ENCODE data around the gene CHMP4B. TPM values are rescaled to one million over a fixed set of nuclear protein-coding genes. Genes with fewer than 3 reads are reported as not detected.
A peak's percentile ranks its signal among the peaks of the same experiment; 100 is the strongest.

Gene CHMP4B
- total RNA-seq, 2 donors from 2014 or later = 75.7 to 85.8 TPM

DNA sequence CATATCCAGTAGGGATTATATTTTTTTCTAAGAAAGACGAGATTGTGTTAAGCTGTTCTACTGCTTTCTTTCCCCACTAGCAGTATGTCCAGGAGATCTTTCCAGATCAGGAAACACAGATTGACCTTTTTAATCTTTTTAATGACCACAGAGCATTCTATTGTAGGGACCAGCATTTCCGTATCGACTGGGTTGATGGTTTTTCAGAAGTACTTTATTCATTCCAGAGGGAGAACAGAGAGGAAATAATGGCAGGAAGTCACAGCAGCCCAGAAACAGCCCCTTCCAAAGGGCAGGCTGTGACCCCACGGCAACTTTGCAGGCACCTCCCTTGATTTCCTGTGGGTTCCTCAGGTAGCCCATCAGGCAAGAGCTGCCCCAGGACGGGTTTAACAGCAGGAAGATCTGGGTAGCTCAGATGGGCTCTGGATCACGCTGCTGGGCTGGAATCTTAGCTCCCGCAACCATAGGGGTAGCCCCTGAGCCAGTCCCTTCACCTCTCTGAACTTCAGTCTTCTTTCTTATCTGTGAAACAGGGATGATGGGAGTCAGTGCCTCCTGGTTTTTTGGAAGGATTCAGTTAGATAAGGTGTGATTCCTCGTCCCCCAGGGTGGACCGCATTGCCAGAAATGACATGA, 23.8 kb upstream of the CHMP4B start:
- TF ChIP-seq POLR2AphosphoS5 (IDR thresholded peaks at IDR 0.05) (no peak), POLR2A (IDR thresholded peaks at IDR 0.05) (no peak)
- TF ChIP-seq, protein P1, sequence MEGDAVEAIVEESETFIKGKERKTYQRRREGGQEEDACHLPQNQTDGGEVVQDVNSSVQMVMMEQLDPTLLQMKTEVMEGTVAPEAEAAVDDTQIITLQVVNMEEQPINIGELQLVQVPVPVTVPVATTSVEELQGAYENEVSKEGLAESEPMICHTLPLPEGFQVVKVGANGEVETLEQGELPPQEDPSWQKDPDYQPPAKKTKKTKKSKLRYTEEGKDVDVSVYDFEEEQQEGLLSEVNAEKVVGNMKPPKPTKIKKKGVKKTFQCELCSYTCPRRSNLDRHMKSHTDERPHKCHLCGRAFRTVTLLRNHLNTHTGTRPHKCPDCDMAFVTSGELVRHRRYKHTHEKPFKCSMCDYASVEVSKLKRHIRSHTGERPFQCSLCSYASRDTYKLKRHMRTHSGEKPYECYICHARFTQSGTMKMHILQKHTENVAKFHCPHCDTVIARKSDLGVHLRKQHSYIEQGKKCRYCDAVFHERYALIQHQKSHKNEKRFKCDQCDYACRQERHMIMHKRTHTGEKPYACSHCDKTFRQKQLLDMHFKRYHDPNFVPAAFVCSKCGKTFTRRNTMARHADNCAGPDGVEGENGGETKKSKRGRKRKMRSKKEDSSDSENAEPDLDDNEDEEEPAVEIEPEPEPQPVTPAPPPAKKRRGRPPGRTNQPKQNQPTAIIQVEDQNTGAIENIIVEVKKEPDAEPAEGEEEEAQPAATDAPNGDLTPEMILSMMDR (IDR thresholded peaks at IDR 0.05) = no peak
- H3K4me1 ChIP-seq (replicated peaks) = peaks cover 5% of the 10 kb centered on the region
- H3K27ac ChIP-seq = no peak overlapping the region
- H3K9me3 ChIP-seq = no peaks in the 10 kb centered on the region
- DNase-seq (ENCODE audit: low spot score) = no peak
- no peak overlapping the region for H3K4me3 ChIP-seq
- H3K27me3 ChIP-seq (replicated peaks; ENCODE audit: insufficient read depth) = no peaks in the 10 kb centered on the region
- WGBS = 83% methylated on average over 9 of the region's 9 CpGs
- intact Hi-C loops (cut with DNase I) = no loop called here
- H3K36me3 ChIP-seq = no peaks in the 10 kb centered on the region

DNA sequence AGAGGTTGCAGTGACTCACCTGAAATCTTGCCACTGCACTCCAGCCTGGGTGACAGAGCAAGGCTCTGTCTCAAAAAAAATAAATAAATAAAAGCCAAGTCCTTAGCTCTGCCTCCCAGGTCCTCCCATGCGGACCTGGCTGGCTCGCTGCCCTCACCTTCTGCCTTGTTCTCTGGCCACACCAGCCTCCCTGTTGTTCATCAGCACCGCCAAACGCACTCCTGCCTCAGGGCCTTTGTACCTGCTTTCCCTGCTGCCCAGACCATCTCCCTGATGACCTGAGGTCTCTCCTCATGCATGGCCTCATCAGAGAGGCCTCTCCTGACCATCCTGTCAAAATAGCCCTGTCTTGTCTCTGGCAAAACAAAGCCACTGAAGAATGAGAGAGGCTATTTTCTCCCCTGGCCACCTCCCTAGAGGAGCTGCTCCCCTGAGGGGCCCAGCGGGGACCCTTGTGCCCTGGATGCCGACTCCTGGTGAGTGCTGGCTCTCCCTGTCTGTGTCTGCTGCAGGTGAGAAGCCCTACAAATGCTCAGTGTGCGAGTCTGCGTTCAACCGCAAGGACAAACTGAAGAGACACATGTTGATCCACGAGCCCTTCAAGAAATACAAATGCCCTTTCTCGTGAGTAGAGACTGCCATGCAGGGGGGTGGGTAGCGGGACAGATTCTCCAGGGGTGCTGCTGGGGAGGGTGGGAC, 22.6 kb upstream of the CHMP4B start:
- H3K27ac ChIP-seq = peak overlapping the region; percentile 50 to 65
- intact Hi-C loops (cut with DNase I) = no loop called here
- no peaks in the 10 kb centered on the region for H3K27me3 ChIP-seq (replicated peaks; ENCODE audit: insufficient read depth)
- TF ChIP-seq POLR2AphosphoS5 (IDR thresholded peaks at IDR 0.05) = no peak
- no peak for DNase-seq (ENCODE audit: low spot score)
- WGBS = 91% methylated on average over 12 of the region's 12 CpGs
- no peaks in the 10 kb centered on the region for H3K9me3 ChIP-seq
- no peak overlapping the region for H3K4me3 ChIP-seq
- H3K4me1 ChIP-seq (replicated peaks) = peaks cover 5% of the 10 kb centered on the region
- no peaks in the 10 kb centered on the region for H3K36me3 ChIP-seq

DNA sequence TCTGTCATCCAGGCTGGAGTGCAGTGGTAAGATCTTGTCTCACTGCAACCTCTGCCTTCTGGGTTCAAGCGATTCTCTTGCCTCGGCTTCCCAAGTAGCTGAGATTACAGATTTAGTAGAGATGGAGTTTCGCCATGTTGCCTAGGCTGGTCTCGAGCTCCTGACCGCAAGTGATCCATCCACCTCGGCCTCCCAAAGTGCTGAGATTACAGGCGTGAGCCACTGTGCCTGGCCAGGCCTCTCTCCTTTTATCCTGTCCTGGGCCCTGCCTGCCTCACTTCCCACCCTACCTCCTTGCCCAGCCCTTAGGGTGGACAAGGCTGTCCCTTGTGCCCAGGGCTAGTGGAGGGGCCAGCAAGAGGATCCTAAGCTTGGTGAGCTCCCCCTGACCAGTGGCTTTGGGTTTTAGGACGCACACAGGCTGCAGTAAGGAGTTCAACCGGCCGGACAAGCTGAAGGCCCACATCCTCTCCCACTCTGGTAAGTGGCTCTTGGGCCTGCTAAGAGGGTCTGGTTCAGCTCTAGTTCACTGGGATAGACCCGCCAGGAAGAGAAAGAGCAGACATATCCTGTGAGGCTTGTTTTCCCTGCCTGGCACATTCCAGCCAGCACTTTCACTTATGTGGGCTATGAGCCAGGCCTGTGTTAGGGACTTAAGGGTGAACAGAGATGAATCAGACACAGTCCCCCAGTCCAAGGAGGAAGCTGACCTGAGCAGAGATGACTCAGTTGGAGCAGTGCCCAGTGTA, 21.9 kb upstream of the CHMP4B start:
- 63% methylated on average over 11 of the region's 11 CpGs for WGBS
- intact Hi-C loops (cut with DNase I) = no loop called here
- peaks cover 5% of the 10 kb centered on the region for H3K4me1 ChIP-seq (replicated peaks)
- no peak overlapping the region for H3K4me3 ChIP-seq
- no peaks in the 10 kb centered on the region for H3K36me3 ChIP-seq
- TF ChIP-seq POLR2AphosphoS5 (IDR thresholded peaks at IDR 0.05) (peak; percentile 69), POLR2A (IDR thresholded peaks at IDR 0.05) (no peak)
- TF ChIP-seq, protein P1 (IDR thresholded peaks at IDR 0.05) = no peak
- no peaks in the 10 kb centered on the region for H3K9me3 ChIP-seq
- peak overlapping the region; percentile 50 to 65 for H3K27ac ChIP-seq
- peak; percentile 89 for DNase-seq (ENCODE audit: low spot score)
- no peaks in the 10 kb centered on the region for H3K27me3 ChIP-seq (replicated peaks; ENCODE audit: insufficient read depth)

DNA sequence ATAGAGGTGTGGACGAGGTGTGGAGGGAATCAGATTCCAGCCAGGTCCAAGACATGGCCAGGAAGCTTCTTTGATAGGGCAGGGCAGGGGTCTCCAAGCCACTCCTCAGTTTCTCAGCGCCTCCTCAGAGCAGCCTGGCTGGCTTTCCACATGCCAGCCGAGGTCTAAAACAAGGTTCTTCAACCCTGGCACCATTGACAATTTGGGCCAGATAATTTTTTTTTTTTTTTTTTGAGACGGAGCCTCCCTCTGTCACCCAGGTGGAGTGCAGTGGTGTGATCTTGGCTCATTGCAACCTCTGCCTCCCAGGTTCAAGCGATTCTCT, 21.3 kb upstream of the CHMP4B start:
- Histone ChIP-seq H3K27me3 (replicated peaks; ENCODE audit: insufficient read depth) (no peaks in the 10 kb centered on the region), H3K4me3 (no peak overlapping the region), H3K9me3 (no peaks in the 10 kb centered on the region), H3K27ac (peak overlapping the region; percentile 50 to 65), H3K36me3 (no peaks in the 10 kb centered on the region), H3K4me1 (replicated peaks) (peaks cover 5% of the 10 kb centered on the region)
- no peak for DNase-seq (ENCODE audit: low spot score)
- TF ChIP-seq, protein P1 (IDR thresholded peaks at IDR 0.05) = no peak
- TF ChIP-seq POLR2AphosphoS5 (IDR thresholded peaks at IDR 0.05) = no peak
- TF ChIP-seq POLR2A (IDR thresholded peaks at IDR 0.05) = no peak
- WGBS = 57% methylated on average over 5 of the region's 5 CpGs
- intact Hi-C loops (cut with DNase I) = no loop called here

DNA sequence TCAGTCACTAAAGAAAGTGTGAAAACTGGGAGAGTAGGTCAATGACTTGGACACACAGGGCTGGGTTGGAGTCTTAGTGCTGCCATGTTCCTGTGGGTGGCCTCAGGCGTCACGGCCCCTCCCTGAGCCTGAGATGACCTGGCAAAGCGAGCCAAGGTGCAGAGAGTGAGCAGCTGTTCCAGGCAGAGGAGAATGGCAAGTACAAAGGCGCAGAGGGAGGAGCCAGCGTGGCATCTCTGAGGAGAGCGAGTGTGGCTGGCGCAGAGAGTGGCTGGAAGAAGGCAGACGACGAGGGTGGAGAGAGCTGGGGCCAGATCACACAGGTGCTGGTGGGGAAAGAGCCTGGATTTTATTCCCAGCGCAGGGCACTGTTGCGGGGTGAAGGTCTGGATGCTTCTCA, 20.6 kb upstream of the CHMP4B start:
- TF ChIP-seq POLR2AphosphoS5 (IDR thresholded peaks at IDR 0.05) = no peak
- TF ChIP-seq POLR2A (IDR thresholded peaks at IDR 0.05) = no peak
- TF ChIP-seq, protein P1 (IDR thresholded peaks at IDR 0.05) = no peak
- Histone ChIP-seq H3K27me3 (replicated peaks; ENCODE audit: insufficient read depth) (no peaks in the 10 kb centered on the region), H3K4me1 (replicated peaks) (peaks cover 5% of the 10 kb centered on the region), H3K9me3 (no peaks in the 10 kb centered on the region), H3K36me3 (no peaks in the 10 kb centered on the region), H3K4me3 (no peak overlapping the region), H3K27ac (no peak overlapping the region)
- intact Hi-C loops (cut with DNase I) = no loop called here
- 83% methylated on average over 11 of the region's 11 CpGs for WGBS
- no peak for DNase-seq (ENCODE audit: low spot score)
